Neuronal stem cell (in vitro differentiated cells): ENCODE measurements around the gene CAMTA1.

ENCODE experiments used
- DNase-seq: peaks from one replicate; pipeline ENCODE4 v3.0.0-alpha.2; 2013; ENCODE audit warnings: low spot score
- H2AFZ ChIP-seq: one replicate; pipeline ENCODE4 v1.6.1; 2013; ENCODE audit warnings: mild to moderate bottlenecking, low read length, inconsistent platforms
- H2AK5ac ChIP-seq: 2 replicates; pipeline ENCODE4 v1.6.1; 2013; ENCODE audit warnings: low read depth, mild to moderate bottlenecking, inconsistent platforms, low read length, moderate library complexity, mixed read lengths
- H2BK120ac ChIP-seq: 2 replicates; pipeline ENCODE4 v1.6.1; 2013; ENCODE audit warnings: low read depth, mild to moderate bottlenecking, inconsistent platforms, low read length, moderate library complexity, mixed read lengths
- H2BK12ac ChIP-seq: one replicate; pipeline ENCODE4 v1.6.1; 2013; ENCODE audit warnings: low read length, inconsistent platforms
- H2BK15ac ChIP-seq: 2 replicates; pipeline ENCODE4 v1.6.1; 2013; ENCODE audit warnings: mild to moderate bottlenecking, low read length, inconsistent platforms, mixed read lengths
- H2BK5ac ChIP-seq: one replicate; pipeline ENCODE4 v1.6.1; 2013; ENCODE audit warnings: inconsistent platforms, mild to moderate bottlenecking, low read length, moderate library complexity
- H3K14ac ChIP-seq: one replicate; pipeline ENCODE4 v1.6.1; 2013; ENCODE audit warnings: low read length, inconsistent platforms
- H3K18ac ChIP-seq: 2 replicates; pipeline ENCODE4 v1.6.1; 2013; ENCODE audit warnings: low read length, inconsistent platforms
- H3K23ac ChIP-seq: 2 replicates; pipeline ENCODE4 v1.6.1; 2013; ENCODE audit warnings: low read depth, mild to moderate bottlenecking, mixed read lengths, low read length, inconsistent platforms; ENCODE audit not compliant: poor library complexity
- H3K27ac ChIP-seq: replicated peaks from 3 replicates; pipeline ENCODE4 v1.5.1; 2013; ENCODE audit warnings: low read length, inconsistent platforms
- H3K27me3 ChIP-seq, 3 experiments: 2 replicates each; pipeline ENCODE4 v1.6.1; 2013; ENCODE audit warnings: low read length in 3 of 3, mild to moderate bottlenecking in 2 of 3, inconsistent platforms in 1 of 3, low read depth in 1 of 3, mixed read lengths in 1 of 3, moderate library complexity in 1 of 3; ENCODE audit not compliant: control insufficient read depth in 3 of 3, insufficient read depth in 3 of 3
- H3K36me3 ChIP-seq, 2 donors: replicated peaks in 1 of 2; 2 replicates each; pipeline ENCODE4 v1.6.1; 2013; ENCODE audit warnings: low read length in 2 of 2; ENCODE audit not compliant: control insufficient read depth in 2 of 2, insufficient read depth in 2 of 2
- H3K4ac ChIP-seq: 2 replicates; pipeline ENCODE4 v1.6.1; 2013; ENCODE audit warnings: inconsistent platforms, mild to moderate bottlenecking, low read length, moderate library complexity
- H3K4me1 ChIP-seq, 2 donors: 1 replicate in 1 of 2; 2 replicates in 1 of 2; pipeline ENCODE4 v1.6.1; 2013; ENCODE audit warnings: low read length in 2 of 2, low read depth in 1 of 2; ENCODE audit not compliant: control insufficient read depth in 2 of 2, insufficient read depth in 1 of 2
- H3K4me2 ChIP-seq: one replicate; pipeline ENCODE4 v1.6.1; 2013; ENCODE audit warnings: mild to moderate bottlenecking, low read length, inconsistent platforms; ENCODE audit not compliant: insufficient read depth, poor library complexity, severe bottlenecking
- H3K4me3 ChIP-seq, 2 donors: 2 replicates each; pipeline ENCODE4 v1.5.1; 2013; ENCODE audit warnings: low read length in 2 of 2, mild to moderate bottlenecking in 2 of 2, inconsistent platforms in 1 of 2, moderate library complexity in 1 of 2
- H3K79me1 ChIP-seq: one replicate; pipeline ENCODE4 v1.6.1; 2013; ENCODE audit warnings: low read depth, mild to moderate bottlenecking, inconsistent platforms, low read length, moderate library complexity
- H3K9ac ChIP-seq: one replicate; pipeline ENCODE4 v1.6.1; 2013; ENCODE audit warnings: mild to moderate bottlenecking, low read depth, low read length, inconsistent platforms; ENCODE audit not compliant: poor library complexity
- H3K9me3 ChIP-seq, 2 donors: replicated peaks in 1 of 2; 2 replicates each; pipeline versions ENCODE3 to v1.6.1; 2013; ENCODE audit warnings: low read length in 2 of 2, mild to moderate bottlenecking in 2 of 2, inconsistent platforms in 1 of 2, low read depth in 1 of 2, mixed read lengths in 1 of 2, moderate library complexity in 1 of 2; ENCODE audit not compliant: control insufficient read depth in 2 of 2, insufficient read depth in 1 of 2
- H4K8ac ChIP-seq: one replicate; pipeline ENCODE4 v1.6.1; 2013; ENCODE audit warnings: low read depth, mild to moderate bottlenecking, inconsistent platforms, low read length, moderate library complexity
- H4K91ac ChIP-seq: one replicate; pipeline ENCODE4 v1.6.1; 2013; ENCODE audit warnings: low read length, low read depth, mild to moderate bottlenecking, inconsistent platforms; ENCODE audit not compliant: poor library complexity
- WGBS, 2 donors: extraction: QIAGEN DNeasy Blood & Tissue Kit; methylation state at CpG; one replicate each; pipeline ENCODE4 v1.1.7; 2013; ENCODE audit warnings: missing lambda C conversion rate in 2 of 2, mixed read lengths in 1 of 2; ENCODE audit not compliant: insufficient read length in 2 of 2, insufficient replicate concordance in 1 of 2; ENCODE audit errors: extremely low coverage in 2 of 2; 5-methylcytosine and 5-hydroxymethylcytosine counted together

The CAMTA1 gene

DNA sequence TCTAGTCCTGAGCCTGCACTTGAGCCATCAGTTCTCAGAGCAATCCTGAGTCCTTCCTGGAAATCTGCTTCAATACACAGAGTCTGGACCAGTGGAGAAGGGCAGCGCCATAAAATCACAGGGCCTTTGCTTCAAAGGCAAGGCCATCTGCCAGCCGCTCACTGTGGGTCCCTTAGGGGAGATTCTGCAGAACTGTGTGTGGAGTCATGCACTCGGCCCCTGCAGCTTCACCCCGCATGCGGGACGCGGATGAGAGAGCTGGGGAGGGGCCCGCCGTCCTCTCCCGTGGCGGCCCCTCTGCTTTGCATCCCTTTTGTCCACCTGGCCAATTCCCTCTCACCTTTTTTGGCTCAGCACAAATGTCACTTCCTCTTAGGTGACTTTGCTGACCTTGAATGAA is 674.7 kb downstream of the CAMTA1 start:
- DNase-seq = no peak
- Histone ChIP-seq H3K18ac (no peak overlapping the region), H3K9me3 (no peaks in the 10 kb centered on the region), H3K79me1 (no peaks in the 10 kb centered on the region), H3K4me2 (no peak overlapping the region), H2BK12ac (no peak overlapping the region), H2BK15ac (no peak overlapping the region), H3K4me1 (peaks cover 0 to 4% of the 10 kb centered on the region in 2 donors), H2BK5ac (no peak overlapping the region), H3K27ac (no peak overlapping the region), H3K23ac (no peak overlapping the region), H3K9ac (no peak overlapping the region), H3K36me3 (no peaks in the 10 kb centered on the region), H2BK120ac (no peak overlapping the region), H3K27me3 (peaks cover 0 to 31% (median 0%) of the 10 kb centered on the region in 3 experiments), H3K14ac (no peak overlapping the region), H3K4ac (no peak overlapping the region), H3K4me3 (no peak overlapping the region), H4K91ac (no peak overlapping the region), H2AFZ (no peak overlapping the region), H4K8ac (no peak overlapping the region), H2AK5ac (no peak overlapping the region)
- no CpG with 5 or more reads among the region's 11 CpGs for WGBS, 2 donors

DNA sequence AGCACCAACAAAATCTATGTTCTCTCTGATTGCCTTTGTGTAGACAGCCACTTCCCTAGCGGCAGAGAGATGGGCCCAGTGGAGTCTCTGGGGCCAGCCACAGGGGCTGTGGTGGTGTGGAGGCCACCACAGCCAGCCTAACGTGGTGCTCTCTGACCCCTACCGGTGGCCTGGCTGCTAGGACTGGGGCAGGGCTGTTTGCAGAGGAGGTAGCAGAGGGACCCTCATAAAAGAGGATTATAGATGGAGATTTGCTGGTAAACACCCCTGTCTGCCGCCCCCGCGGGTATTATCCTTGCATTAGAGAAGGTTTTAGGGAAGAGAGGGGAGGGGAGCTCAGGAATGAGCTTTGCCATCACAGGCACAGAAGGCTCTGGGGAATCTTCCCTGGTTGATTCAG is 675.6 kb downstream of the CAMTA1 start:
- no peak overlapping the region for H3K27ac ChIP-seq
- no peak overlapping the region for H4K8ac ChIP-seq
- no peak overlapping the region for H2BK15ac ChIP-seq
- H3K9me3 ChIP-seq = no peaks in the 10 kb centered on the region
- no peak overlapping the region for H3K4me3 ChIP-seq
- H3K27me3 ChIP-seq = peaks cover 0 to 27% (median 0%) of the 10 kb centered on the region in 3 experiments
- no peak overlapping the region for H3K14ac ChIP-seq
- no peak overlapping the region for H4K91ac ChIP-seq
- H3K9ac ChIP-seq = no peak overlapping the region
- no peak overlapping the region for H3K4ac ChIP-seq
- H3K4me2 ChIP-seq = no peak overlapping the region
- H2BK12ac ChIP-seq = no peak overlapping the region
- no peak for DNase-seq
- no peak overlapping the region for H3K18ac ChIP-seq
- peak overlapping the region; percentile 51 for H2AK5ac ChIP-seq
- no peak overlapping the region for H2BK120ac ChIP-seq
- WGBS, 2 donors = no CpG with 5 or more reads among the region's 6 CpGs
- peaks cover 0 to 4% of the 10 kb centered on the region in 2 donors for H3K4me1 ChIP-seq
- no peaks in the 10 kb centered on the region for H3K79me1 ChIP-seq
- H2AFZ ChIP-seq = no peak overlapping the region
- H2BK5ac ChIP-seq = no peak overlapping the region
- H3K23ac ChIP-seq = no peak overlapping the region
- no peaks in the 10 kb centered on the region for H3K36me3 ChIP-seq

DNA sequence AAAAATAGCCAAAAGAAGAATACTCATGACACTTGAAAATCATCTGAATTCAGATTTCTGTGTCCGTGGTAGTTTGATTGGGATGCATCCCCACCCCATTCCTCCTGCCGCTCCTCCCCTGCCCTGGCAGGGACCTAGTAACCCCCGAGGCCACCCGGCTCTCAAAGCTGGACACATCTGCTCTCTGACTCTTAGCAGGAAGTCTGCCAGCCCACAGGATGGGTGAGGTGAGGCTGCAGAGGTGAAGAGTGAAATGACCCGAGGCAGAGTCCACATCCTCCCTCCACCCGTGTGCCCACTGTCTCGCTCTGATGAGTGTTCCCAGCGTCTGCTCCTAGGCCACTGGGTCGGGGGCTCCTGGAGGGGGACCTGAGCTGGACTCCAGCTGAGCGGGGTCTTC is 677.4 kb downstream of the CAMTA1 start:
- Histone ChIP-seq H3K14ac (no peak overlapping the region), H3K9ac (no peak overlapping the region), H3K4me3 (no peak overlapping the region), H2BK15ac (no peak overlapping the region), H3K4me1 (no peaks in the 10 kb centered on the region), H3K36me3 (no peaks in the 10 kb centered on the region), H2BK12ac (no peak overlapping the region), H3K23ac (no peak overlapping the region), H3K18ac (peak overlapping the region; percentile 84), H2BK120ac (peak overlapping the region; percentile 37), H2BK5ac (no peak overlapping the region), H3K27me3 (peaks cover 0 to 19% (median 0%) of the 10 kb centered on the region in 3 experiments), H3K4me2 (no peak overlapping the region), H3K9me3 (no peaks in the 10 kb centered on the region), H2AFZ (no peak overlapping the region), H4K91ac (no peak overlapping the region), H4K8ac (no peak overlapping the region), H3K4ac (no peak overlapping the region), H3K27ac (no peak overlapping the region), H2AK5ac (peak overlapping the region; percentile 81), H3K79me1 (no peaks in the 10 kb centered on the region)
- no peak for DNase-seq
- WGBS, 2 donors = no CpG with 5 or more reads among the region's 10 CpGs

DNA sequence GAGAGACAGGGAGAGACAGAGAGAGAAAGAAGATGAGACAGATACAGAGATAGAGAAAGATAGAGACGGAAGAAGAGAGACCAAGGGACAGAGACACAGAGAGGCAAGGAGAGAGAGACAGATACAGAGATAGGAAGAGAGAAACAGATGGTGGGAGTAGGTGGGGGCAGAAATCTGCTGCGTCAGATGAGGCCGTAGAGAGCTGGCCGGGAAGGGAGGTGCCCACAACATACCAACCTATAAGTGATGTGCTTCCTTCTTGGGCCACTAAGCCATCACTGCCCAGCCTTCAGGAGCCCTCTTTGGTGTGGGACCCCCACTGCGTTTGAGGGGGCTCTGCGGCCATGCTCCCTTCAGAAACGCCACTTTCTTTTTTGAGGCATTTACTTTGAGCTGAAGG is 678.3 kb downstream of the CAMTA1 start:
- Histone ChIP-seq H4K8ac (no peak overlapping the region), H2BK5ac (no peak overlapping the region), H3K27ac (no peak overlapping the region), H2BK15ac (no peak overlapping the region), H3K18ac (peak overlapping the region; percentile 27), H2AK5ac (no peak overlapping the region), H3K4me1 (no peaks in the 10 kb centered on the region), H3K4ac (no peak overlapping the region), H2AFZ (no peak overlapping the region), H3K4me3 (no peak overlapping the region), H3K23ac (no peak overlapping the region), H2BK120ac (no peak overlapping the region), H3K9me3 (no peaks in the 10 kb centered on the region), H3K4me2 (no peak overlapping the region), H4K91ac (no peak overlapping the region), H3K79me1 (no peaks in the 10 kb centered on the region), H3K9ac (no peak overlapping the region), H2BK12ac (no peak overlapping the region), H3K27me3 (peaks cover 0 to 12% (median 0%) of the 10 kb centered on the region in 3 experiments), H3K36me3 (no peaks in the 10 kb centered on the region), H3K14ac (no peak overlapping the region)
- DNase-seq = no peak
- no CpG with 5 or more reads among the region's 7 CpGs for WGBS, 2 donors
